A172 (cell line): Measurements from ENCODE around the gene MTNR1A. TPM values are rescaled to one million over a fixed set of nuclear protein-coding genes. Genes with fewer than 3 reads are reported as not detected.
"Not testable (repeated sequence)": the region's sequence is repeated elsewhere in the genome, so short reads cannot be mapped to it uniquely, and the experiment has no call there.

ENCODE experiments used
- DNase-seq: peaks from one replicate; pipeline ENCODE4 v3.0.0-alpha.2; 2015; ENCODE audit warnings: low spot score
- total RNA-seq: library from RNA; depleted of rRNA; stranded (reverse); fragments of >200 nt; shearing (Covaris generic); gene quantifications from 2 replicates; pipeline ENCODE4 v1.2.3, GENCODE V29; 2014

Gene MTNR1A
- total RNA-seq, 1 experiment from 2014 or later, result not detected

DNA sequence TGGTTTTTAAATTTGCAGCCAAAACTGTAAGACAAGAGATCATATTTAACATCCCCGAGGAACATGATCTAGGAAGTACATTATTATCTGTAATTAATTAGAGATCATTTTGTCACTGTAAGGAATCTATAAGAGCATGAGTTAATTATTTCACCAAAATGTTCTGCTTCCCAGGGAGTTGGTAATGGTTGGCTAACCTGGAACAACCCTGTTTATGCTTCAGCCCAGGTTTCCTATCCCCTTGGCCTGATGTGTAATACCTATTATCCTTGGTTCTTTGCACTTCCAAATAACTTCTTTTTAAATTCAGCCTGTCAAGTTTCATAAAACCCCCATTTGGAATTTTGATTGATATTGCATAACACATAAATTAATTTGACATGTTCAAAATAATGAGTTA is 6.4 kb upstream of the MTNR1A start:
- no peak for DNase-seq

DNA sequence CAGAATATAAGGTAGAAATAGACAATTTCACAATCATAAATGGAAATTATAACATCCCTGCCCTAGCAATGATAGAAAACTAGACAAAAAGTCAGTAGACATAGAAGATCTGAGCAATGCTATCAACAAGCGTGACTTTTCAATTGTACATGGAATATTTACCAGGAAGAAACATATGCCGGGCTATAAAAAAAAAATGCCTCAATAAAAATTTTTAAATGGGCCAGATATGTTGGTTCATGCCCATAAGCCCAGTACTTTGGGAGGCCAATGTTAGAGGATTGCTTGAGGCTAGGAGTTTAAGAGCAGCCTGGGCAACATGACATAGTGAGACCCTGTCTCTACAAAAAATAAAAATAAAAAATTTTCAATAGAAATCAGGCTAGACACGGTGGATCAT is 5.3 kb upstream of the MTNR1A start:
- DNase-seq, result no peak

DNA sequence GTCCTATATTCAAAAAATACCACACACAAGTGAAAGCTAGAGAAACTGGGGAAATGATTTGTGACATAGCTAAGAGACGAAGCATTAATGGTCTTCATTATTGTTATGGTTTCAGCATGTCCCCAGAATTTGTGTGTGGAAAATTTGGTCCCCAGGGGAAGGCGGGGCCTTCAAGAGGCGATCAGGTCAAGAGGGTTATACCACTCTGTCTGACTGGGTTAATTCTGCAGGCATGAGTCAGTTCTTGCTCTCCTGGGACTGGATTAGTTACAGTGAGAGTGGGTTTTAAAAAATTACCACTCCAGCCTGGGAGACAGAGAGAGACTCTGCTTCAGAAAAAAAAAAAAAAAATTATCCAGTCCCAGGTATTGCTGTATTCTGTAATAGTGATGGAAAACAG is 2.1 kb upstream of the MTNR1A start:
- DNase-seq, result peak; percentile 67

DNA sequence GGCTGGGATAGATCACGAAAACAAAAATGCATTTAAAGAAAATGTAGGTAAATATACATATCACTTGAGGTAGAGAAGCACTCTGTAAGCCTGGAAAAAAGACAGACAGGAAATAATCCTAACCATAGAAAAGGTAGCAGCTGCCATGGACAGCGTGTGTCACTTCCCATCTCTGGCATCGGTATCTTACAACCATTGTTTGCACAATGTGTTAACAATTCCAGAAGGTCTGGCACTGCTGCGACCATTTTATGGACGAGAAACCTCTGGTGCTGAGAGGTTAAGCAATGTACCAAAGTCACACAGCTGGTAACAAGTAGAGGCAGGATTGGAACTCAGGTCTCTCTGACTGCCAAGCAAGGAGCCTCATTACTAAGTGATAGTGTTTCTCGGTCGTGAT is 1.7 kb upstream of the MTNR1A start:
- DNase-seq, result peak; percentile 6

DNA sequence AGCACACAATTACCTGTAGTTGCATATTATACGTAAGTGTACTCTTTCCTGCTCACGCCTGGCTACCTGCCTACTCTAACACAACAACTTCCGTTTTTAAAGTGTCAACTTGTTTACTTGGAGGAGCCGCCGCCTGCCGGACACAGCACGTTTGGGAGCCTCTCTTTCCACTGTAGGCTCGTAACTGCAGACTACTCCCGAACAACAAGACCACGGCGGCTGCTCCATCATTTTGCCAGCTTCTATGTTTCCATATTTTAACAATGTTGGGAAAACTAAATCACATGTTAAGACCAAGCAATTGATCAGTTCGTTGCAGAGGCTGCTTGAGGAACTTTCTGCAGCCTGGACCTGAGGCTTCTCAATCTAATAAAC is 841 bp downstream of the MTNR1A start:
- no peak for DNase-seq

DNA sequence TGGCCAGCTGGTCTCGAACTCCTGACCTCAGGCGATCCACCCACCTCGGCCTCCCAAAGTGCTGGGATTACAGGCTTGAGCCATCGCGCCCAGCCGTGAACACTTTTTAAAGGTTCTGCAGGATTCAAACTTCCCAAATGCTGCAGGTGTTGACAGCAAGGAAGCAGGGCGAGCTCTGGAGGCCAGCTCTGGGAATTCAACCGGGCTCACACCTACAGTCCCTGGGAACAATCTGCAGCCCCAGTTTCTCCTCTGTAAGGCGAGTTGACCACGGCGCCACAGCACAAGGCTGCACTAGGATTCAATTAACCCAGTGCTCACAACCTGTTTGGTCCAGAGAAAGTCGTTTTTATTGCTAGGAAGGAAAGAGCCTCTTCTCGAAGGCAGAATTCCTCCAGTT is 1.6 kb downstream of the MTNR1A start:
- DNase-seq, result no peak

DNA sequence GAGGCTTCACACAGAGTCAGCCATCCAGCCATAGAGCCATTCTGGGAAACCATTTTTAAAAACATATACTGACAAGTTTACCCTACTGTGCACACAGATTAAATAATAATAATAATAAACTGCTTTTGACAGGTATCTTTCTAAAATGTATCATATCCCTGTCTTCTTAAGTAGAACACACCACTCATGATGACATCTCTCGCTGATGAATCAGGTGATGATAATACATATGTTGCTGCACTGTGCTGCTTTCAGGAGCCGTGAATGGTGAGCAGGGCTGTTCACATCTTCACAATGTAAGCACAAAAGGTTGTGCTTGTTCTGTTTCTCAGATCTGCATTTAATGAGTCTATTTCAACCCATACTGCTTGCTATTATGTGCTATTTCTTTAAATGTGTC is 3.5 kb downstream of the MTNR1A start:
- no peak for DNase-seq

DNA sequence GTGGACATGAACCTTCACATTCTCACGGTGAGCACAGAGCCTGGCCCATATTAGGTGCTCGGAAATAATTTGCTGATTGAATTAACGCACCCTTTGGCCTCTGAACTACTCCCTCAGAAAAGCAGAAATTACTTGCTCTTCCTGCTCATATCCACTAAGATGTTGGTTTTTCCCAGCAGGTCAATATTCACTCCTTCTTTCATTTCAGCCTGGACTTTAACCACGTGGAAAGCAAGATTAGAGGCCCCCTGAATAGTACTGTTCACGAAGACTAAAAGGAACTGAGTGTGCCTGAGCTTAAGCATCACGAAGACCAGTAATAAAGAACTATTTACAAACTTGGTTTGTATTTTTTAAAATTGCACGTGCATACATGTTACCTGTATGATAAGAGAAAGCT is 9.9 kb downstream of the MTNR1A start:
- DNase-seq, result no peak

DNA sequence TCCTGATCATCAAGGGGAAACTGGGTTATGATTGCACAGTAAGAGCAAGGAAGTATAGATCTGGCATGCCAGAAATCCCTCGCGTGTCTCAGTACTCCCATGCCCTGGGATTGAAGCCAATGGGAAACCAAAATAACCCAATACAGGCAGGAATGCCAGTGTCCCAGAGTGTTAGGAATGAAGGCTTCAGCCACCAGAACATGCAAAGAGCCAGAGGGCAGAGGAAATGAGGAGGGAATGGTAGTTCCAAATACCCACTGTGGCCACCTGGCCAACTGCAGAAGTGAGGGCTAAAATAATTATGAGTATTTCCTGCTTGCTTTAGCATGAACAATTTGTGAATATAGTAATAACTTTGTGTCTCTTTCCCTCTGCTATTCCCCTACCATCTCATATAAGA is 12.2 kb downstream of the MTNR1A start:
- DNase-seq, result no peak

DNA sequence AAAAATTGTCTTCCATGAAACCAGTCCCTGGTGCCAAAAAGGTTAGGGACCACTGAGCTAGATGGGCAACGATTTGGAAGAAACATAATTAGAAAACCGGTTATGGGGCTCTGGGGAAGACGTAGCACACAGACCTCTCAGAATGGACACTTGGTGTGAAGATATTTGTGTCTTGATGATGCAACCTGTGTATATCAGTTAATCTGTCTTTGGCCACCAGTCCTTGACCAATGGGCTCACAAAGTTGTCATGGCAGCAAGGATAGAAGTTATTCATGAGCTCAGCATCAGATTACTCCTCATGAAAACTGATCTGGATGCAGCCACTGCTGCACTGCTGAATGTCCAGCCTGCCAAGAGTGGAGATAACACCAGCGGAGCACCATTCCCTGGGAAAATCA is 13.6 kb downstream of the MTNR1A start:
- no peak for DNase-seq

DNA sequence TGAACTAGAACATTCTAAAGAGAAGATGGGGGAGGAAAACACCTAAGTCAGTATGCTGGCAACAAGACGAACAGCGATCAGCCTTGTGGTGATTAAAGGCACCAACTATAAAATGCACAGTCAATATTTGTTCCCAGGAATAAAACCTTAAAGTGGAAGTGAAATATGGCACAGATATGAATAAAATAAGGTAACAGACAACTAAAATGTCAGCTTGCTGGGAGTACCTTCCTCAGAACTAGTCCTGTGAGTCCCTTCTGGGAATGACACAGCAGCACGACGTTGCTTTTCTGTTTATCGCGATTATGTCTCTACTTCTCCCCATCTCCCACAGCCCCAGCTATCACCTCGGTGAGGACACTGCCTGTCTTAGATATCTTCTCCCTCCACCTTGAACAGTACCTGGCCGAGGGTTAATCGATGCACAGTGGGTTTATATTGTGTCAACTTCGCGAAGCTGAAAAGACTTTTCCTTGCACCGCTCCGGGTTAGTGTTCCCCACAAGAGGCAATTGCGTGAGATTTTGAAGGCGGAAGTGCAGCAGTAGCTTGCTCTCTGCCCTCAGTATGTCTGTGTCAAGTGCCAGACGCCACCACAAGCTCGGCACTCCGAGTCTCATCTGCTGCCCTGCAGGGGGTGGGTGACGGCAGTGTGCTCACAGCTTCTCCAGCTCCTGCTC is 17.4 kb downstream of the MTNR1A start:
- DNase-seq, result no peak

DNA sequence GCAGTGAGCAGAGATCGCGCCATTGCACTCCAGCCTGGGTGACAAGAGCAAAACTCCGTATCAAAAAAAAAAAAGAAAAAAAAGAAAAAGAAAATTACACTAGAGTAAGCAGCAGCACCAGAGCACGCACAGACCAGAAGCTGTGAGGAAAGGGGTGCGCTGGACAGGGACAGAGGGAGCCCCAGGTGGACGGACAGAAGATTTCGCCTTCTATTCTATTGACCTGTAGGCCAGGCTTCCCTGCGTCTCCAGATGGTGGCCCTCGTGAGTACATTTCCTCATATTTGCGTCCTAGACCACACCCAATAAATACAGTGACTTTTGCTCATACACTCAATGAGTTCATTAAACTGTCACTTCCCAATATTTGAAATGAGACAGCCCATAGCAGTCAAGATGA is 19.1 kb downstream of the MTNR1A start:
- DNase-seq, result no peak

DNA sequence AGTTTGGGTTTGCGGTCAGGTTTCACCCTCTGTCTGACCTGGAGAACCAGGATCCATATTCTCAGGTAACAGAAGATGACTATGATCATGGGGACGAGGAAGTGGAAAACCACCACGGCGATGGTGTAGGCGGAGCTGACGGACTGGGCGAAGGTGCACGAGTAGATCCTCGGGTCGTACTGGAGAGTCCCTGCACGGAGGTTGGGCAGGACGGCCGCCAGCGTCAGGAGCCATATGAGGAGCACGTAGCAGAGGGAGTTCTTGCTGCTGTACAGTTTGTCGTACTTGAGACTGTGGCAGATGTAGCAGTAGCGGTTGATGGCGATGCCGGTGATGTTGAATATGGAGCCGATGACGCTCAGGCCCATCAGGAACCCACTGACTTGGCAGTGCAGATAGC is 21.3 kb downstream of the MTNR1A start:
- no peak for DNase-seq

DNA sequence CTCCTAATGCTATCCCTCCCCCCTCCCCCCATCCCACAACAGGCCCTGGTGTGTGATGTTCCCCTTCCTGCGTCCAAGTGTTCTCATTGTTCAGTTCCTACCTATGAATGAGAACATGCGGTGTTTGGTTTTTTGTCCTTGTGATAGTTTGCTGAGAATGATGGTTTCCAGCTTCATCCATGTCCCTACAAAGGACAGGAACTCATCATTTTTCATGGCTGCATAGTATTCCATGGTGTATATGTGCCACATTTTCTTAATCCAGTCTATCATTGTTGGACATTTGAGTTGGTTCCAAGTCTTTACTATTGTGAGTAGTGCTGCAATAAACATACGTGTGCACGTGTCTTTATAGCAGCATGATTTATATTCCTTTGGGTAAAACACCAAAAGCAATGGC is 31.4 kb downstream of the MTNR1A start:
- DNase-seq, result not testable (repeated sequence)

DNA sequence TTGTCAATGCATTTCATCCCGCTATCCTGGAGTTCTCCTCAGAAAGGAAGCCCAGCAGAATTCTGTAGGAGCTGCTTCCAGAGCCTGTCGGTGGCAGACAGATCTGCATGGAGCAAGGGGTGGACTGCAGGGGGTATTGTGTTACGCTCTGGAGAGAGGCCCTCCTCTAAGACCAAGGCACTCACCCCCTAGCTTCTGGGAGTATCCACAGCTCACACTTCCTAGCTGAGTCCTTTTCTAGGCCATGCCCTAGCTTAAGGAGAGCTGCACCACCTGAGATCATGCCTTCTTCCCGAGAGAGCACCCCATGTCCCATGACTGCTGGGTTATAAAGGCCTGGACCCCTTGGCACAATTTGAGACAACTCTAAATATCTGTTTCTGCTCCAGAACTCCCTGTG is 39.1 kb downstream of the MTNR1A start:
- no peak for DNase-seq

DNA sequence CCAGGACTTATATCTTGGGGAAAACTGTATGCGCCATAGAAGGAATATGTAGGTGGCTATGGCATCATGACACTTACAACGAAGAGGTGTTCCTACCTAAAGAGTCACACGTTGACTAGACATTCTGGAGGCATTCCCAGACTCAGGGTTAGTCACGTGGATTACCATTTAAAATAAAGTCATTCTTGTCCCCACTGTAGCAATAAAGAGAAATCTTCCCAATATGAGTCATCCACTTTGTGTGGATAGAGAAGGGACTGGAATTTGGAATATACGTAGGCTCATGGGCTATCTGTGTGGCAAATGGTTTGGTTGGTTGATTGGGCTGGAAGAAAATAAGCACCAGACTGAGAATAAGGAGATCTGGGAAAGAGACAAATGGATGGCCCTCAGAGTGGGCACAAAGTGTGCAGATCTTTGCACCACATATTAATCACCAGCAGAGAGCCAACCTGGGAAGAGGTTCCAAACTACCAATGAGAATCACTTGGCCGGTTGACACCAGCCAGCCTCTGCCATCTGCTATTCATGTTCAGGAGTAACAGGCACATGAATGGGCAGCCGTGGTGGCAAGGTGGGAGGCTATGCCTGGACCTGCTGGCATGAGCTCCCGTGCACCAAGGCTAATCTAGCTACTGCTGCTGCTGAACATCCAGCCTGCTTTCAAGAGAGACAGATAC is 41.0 kb downstream of the MTNR1A start:
- peak; percentile 38 for DNase-seq

DNA sequence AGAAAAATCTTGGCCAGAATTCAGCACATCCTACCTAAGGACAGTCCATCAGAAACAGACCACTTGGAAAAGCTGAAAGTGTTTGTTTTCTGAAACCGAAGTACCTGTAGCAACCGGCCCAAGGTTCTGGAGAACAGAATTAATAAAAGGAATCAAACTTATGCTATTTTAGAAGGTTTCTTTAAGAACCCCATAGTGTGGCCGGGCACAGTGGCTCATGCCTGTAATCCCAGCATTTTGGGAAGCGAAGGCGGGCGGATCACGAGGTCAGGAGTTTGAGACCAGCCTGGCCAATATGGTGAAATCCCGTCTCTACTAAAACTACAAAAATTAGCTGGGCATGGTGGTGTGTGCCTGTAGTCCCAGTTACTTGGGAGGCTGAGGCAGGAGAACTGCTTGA is 50.6 kb downstream of the MTNR1A start:
- not testable (repeated sequence) for DNase-seq

DNA sequence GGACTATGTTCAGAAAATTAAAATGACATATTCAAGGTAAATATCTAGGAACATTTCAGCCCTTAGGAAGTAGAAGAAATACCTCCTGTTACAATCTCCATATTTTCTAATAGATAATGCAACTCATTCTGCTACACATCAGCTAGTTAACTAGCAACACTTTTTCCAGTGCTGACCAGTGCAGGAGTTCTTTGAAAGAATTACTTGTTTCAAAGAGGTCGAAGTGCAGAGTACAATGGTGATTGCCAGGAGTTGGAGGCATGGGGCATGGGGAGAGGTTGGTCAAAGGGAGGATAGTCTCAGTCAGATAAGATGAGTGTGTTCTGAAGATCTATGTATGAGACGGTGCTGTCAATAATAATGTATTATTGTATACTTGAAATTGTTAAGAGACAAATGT is 53.1 kb downstream of the MTNR1A start:
- DNase-seq, result no peak

DNA sequence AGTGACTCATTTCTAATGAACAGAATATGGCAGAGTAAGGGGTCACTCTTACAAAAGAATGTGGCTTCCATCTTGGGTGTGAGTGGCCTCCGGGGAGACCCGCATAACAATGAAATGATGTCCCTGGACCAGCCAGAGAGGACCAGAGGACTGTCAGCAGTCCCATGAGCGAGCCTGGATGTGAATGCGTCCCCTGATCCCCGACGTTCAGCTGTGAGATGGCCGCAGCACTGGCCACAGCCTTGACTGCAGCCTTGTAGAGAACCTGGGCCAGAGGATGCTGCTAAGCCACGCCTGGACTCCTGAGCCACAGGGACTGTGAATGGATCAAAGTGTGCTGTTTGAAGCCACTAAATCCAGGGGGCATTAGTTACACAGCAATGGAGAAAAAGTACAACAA is 53.8 kb downstream of the MTNR1A start:
- no peak for DNase-seq

DNA sequence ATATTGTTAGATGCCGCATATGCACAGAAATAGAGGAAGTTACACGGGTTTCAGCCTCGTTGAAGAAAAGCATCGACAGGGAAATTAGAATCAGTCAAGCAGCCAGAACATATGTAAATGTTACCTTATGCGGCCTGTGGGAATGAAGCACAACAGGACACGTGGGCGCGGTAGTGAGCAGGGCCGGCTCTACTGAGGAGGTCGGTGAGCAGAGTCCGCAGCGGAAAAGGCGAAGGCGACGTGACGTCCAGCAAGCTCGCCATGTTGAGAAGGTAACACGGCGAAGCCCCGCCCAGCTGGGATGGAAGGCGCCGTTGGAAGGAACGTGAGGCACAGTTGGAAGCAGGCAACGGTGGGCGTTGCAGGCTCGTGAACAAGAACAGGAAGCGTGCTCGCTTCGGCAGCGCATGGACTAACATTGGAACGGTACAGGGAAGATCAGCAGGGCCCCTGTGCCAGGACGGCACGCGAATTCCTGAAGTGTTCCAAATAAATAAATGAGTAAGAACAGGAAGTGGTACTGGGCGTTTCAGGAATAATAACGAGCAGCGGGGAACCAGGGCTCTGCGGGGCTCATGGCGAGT is 54.6 kb downstream of the MTNR1A start:
- no peak for DNase-seq

DNA sequence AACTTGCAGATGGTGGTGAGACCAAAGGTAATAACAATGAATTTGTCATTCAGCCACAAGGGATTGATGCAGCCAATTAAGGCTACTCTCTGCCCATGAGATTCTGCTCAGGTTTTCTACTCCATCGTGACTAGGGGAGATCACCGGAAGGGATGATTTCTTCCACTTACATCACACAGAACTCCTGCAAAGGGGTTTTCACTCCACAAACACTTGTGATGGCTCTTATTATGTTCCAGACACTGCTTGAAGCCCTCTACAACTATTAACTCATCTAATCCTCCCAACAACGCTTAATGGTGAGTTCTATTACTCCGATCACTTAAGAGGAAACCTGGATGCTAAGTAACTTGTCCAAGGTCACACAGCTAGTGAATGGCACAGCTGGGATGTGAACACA is 55.9 kb downstream of the MTNR1A start:
- DNase-seq, result no peak

DNA sequence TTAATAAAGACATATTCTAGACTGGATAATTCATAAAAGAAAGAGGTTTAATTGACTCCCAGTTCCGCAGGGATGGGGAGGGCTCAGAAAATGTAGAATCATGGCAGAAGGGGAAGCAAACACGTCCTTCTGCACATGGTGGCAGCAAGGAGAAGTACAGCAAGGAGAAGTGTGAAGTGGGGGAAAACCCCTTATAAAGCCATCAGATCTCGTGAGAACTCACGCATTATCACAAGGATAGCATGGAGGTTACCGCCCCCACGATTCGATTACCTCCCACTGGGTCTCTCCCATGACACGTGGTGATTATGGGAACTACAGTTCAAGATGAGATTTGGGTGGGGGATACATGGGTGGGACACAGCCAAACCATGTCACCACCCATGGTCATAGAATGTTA is 58.3 kb downstream of the MTNR1A start:
- no peak for DNase-seq

DNA sequence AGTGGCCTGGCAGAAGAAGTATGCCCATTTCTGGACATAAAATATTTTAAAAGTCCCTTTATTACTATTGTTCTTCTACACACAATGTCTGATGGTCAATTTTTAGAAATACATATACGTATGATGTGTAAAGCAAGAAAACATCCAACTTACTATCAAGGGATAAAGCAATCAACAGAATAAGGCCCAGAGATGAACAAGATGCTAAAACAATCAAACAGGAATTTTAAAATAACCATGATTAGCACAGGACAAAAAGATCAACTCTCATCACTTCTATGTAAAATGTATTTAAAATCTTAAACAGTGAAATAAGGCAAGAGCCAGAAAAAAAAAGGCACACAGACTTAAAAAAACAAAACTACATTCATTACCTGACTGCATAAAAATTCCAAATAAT is 60.9 kb downstream of the MTNR1A start:
- no peak for DNase-seq

DNA sequence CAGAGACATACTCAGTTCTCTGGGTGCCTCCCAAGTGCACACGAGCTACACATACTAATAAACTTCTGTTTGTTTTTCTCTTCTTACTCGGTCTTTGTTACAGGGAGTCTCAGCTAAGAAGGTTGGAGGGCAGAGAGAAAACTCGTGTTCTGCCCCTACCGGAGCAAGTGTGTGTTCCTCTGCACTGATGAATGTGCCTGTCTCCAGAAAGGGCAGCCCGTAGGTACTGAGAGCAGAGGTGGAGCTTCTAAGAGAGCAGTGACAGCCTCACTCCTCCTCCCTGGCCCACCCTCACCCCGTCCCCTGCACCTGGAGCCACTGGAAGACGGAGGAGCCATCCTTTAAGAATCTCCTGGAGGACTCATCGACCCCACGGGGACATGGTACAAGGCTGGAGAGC is 67.6 kb downstream of the MTNR1A start:
- no peak for DNase-seq
